Body of pancreas (tissue), 4 donors: ENCODE results near the gene ZNF93.
A peak's percentile ranks its signal among the peaks of the same experiment; 100 is the strongest.

Experiments
- POLR2A ChIP-seq, 3 donors: fragments of 450-650 bp; IDR thresholded peaks; one replicate each; pipeline ENCODE4 v1.6.1; 2016; ENCODE audit warnings: antibody characterized with exemption in 3 of 3, mild to moderate bottlenecking in 2 of 3
- TF ChIP-seq, protein P1 (sequence below), 7 experiments: fragments of 450-650 bp in 4 of 7; fragments of 200-600 bp in 3 of 7; sonication (generic) in 3 of 7; IDR thresholded peaks; one replicate each; pipeline ENCODE4 v1.5.1; 2016 to 2019; ENCODE audit warnings: antibody characterized with exemption in 7 of 7

DNA sequence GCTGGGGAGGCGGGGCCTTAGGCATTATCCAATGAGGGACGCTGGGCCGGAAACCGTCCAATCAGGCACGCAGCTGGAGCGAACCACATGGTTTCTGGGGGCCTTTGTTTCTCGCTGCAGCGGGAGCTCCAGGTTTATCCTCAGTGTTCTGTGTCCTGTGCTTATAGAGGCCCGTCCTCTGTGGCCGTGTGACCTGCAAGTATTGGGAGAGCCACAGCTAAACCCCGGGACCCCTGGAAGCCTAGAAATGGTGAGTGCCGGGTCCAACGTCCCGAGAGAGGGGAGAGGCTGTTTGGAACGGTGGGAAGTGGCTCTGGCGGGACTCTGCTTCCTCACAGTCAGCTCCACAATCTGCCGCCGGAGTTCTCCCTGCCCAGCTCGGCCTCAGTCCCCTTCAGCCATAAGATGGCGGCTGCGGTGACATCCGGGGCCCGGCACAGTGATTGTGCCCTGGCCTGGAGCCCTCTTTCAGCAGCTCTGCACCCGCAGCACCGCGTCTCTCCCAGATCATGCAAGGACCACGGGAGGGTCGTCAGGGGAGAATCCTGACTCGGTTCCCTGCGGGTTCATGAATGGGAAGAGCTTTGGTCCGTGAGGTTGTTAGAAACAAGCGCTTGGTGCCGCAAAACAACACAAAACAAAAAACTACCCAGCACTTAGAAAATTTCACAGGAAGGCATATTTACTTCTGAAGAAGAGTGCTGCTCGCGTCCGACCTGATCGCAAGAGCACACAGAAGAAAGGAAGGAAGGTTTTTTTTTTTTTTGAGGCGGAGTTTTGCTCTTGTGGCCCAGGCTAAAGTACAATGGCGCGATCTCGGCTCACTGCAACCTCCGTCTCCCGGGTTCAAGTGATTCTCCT is 34.8 kb upstream of the ZNF93 start, which contains the start of gene ZNF253:
- TF ChIP-seq, protein P1, sequence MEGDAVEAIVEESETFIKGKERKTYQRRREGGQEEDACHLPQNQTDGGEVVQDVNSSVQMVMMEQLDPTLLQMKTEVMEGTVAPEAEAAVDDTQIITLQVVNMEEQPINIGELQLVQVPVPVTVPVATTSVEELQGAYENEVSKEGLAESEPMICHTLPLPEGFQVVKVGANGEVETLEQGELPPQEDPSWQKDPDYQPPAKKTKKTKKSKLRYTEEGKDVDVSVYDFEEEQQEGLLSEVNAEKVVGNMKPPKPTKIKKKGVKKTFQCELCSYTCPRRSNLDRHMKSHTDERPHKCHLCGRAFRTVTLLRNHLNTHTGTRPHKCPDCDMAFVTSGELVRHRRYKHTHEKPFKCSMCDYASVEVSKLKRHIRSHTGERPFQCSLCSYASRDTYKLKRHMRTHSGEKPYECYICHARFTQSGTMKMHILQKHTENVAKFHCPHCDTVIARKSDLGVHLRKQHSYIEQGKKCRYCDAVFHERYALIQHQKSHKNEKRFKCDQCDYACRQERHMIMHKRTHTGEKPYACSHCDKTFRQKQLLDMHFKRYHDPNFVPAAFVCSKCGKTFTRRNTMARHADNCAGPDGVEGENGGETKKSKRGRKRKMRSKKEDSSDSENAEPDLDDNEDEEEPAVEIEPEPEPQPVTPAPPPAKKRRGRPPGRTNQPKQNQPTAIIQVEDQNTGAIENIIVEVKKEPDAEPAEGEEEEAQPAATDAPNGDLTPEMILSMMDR (IDR thresholded peaks at IDR 0.05), result no peak
- TF ChIP-seq POLR2A (IDR thresholded peaks at IDR 0.05), result peak; percentile 91 to 99 (median 98)
